Femur (tissue), 1 donor: ENCODE data around the gene SKI.

Source experiments
- DNase-seq: peaks from one replicate; pipeline ENCODE4 v3.0.0-alpha.2; 2017

Gene SKI

DNA sequence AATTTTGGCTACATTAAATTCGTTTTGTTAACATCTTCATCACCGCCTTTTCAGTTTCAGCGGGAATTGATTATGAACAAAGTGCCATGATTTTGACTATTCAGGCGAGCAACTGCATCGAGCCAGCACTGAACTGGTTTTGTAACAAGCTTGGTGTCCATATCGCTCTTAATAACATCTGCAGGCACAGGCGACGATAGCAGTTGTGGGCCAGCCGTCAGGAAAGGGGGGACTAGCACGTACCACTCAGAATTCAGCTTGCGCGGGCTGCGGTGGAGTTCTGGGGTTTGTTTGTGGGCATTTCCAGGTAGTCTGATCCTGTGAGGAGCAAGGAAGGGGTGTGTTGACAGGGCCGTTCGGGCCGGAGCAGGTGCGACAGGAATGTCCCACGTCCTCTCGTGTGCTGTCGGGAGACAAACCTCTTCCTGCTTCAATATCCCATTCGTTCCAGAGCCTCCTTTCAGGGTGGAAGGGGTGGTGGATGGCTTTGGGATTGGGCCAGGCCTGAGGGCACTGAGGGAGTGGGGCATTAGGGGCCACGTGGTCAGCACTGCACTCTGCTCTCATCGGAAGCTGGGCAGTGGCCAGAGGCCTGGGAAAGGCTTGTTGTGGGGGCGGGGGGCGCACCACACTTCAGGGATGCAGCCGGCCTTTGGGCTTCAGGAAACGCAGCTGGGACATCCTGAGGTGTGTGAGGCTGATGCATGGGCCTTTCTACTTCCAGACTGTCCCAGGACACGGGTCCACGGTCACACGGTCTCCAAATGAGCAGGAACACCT, 39.1 kb downstream of the SKI start:
- DNase-seq, result no peak

GRCh38 chr1:2267862-2268261, 39.7 kb downstream of the SKI start:
- DNase-seq, result no peak

GRCh38 chr1:2268285-2269056, 40.4 kb downstream of the SKI start:
- DNase-seq, result no peak

DNA sequence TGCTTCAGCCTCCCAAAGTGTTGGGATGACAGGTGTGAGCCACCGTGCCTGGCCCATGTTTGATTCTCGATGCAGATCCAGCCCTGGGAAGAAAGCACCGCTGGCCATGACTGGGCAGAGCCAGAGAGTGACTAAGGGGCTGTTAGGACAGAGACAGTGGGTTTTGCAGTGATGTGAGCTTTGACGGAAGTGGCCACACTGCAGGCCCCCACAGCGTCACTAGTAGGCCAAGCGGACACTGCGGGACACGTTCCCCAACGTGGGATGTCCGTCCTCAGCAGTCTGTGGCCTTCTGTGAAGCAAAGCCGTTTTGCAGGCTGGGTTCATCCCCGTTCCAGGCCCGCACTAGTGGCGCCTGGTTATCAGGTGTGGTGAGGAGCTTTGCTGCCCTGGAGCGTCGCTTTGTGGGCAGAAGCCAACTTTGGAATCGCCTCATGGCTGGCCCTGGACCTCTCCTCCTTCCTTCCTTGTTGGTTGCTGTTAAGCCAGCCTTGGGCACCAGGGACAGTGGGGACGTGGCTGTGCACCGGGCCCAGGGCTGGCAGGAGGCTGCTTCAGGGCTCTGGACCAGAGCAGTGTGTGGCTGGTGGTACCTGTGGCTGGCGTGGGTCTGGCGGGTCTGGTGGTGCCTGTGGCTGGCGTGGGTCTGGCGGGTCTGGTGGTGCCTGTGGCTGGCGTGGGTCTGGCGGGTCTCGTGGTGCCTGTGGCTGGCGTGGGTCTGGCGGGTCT, 41.2 kb downstream of the SKI start:
- DNase-seq, result no peak

GRCh38 chr1:2269922-2270259, 41.8 kb downstream of the SKI start:
- DNase-seq, result no peak

- no peak for DNase-seq
Observed at GRCh38 chr1:2270260-2271100, 42.4 kb downstream of the SKI start.

DNA sequence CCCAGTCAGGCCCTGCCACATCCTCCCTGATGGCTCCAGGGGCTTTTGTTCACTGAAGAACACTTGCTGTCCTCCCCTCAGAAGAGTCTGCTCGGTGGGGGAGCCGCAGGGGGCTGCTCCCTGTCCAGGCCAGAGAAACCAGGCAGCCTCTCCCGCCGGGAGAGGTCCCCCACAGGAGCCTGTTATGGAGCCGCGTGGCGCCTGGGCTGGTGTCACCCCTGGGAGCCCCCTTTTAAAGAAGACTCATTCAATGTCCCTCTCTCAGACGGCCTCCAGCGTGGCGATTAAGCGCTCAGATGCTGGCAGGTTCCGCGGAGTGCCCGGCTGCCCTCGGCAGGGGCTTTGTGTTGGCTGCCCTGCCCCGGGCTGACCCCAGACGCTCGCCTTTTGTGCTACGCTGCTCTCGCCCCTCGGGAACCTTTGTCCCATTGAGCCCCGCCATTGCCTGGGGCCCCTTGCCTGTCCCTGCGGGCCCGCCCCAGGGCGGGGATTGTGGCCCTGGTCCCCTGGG, 43.1 kb downstream of the SKI start:
- DNase-seq, result no peak

DNA sequence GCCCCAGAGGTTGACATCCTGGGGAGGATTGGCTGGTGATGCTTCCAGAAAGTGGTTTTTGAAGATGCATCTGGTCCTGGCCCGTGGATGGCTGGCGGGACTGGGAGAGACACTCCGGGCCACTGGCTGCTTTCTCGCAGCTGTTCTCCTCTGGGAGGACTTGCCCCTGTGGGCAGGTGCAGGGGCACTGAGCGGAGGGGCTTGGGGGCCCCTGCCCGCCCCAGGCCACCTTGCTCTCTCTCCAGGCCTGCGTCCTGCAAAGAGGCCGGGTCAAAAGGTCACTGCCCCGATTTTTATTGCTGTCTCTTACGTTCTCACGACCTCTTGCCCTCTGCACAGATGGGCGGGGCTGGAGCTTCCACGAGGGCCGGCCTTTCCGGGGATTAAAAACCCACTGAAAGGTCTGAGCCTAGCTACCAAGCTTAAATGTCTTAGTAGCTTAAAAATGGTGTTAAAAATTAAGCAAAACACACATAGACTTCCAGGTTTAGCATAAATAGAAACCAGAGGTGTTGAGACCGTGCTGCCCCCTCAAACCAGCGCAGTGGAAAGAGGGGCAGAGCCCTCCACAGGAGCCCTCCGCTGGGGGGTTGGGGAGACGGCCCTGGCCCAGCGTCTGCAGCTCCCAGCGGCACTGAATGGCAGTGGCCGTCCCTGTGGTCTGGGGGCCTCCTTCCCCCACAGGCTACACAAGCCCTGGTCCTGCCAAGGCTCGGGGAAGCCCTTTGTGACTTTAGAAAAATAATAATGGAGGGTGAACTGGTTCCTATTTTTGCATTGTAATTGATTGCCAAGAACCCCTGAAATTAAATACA, 43.9 kb downstream of the SKI start:
- no peak for DNase-seq

GRCh38 chr1:2272686-2273400, 44.7 kb downstream of the SKI start:
- DNase-seq, result no peak

- DNase-seq, result no peak
Observed at GRCh38 chr1:2273401-2274090, 45.4 kb downstream of the SKI start.

- no peak for DNase-seq
Observed at GRCh38 chr1:2274231-2274928, 46.3 kb downstream of the SKI start.

DNA sequence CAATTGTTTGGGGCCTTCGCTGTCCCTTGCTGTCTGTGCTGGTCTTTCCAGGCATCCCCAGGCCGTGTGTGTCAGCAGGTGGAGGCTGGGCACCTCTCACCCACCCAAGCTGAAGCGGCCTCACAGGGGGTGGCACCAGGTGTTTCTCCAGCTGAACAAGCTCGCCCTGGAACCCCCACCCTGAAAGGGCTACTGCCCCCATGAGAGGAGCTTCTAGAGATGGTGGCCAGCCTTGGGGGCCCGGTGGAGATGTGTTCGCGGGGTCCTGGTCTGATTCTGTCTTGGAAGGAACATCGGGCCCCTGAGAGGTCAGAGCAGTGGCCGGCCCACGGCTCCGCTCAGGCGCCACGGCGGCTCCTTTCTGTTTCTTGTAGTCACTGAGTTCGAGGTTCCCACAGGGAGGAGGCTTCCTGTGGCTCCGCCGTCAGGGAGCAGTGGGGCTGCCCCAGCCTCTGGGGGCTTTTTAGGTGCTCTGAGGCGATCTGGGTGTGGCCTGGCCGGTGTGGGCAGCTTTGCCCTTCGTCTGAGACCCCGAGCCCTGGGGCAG, 46.9 kb downstream of the SKI start:
- DNase-seq, result no peak

GRCh38 chr1:2275796-2276536, 47.8 kb downstream of the SKI start:
- DNase-seq, result no peak

- DNase-seq, result no peak
Observed at GRCh38 chr1:2276803-2277580, 48.9 kb downstream of the SKI start.

- no peak for DNase-seq
Observed at GRCh38 chr1:2277741-2278488, 49.8 kb downstream of the SKI start.

GRCh38 chr1:2278591-2279209, 50.6 kb downstream of the SKI start:
- no peak for DNase-seq

- DNase-seq, result peak; percentile 97
Observed at GRCh38 chr1:2279210-2279639, 51.1 kb downstream of the SKI start.
